ENCODE measurements around the gene ACAN.

Gene ACAN

DNA sequence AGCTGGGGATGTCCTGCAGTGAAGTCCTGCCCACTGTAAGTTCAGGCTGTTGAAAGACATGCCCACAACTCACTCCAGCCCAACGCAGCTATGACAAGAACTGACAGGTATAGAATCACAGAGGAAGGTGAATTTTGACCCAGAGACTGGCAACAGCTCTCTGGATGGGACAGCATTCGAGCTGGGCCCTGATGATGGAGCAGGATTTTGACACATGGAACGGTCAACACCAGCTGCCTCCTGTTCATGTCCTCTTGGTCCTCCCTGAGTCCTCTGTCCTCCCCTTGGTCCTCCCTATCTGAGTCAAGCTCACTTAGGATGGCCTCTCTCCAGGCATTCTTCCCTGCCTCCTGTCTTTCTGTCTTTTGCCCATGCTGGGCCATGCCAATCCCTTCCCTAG, 15.2 kb upstream of the ACAN start:
- no peak for TF ChIP-seq RARB (CRISPR knock-in tag; IDR thresholded peaks at IDR 0.05)
- no peak for TF ChIP-seq TOX (CRISPR knock-in tag; IDR thresholded peaks at IDR 0.05; ENCODE audit: borderline replicate concordance)
- TF ChIP-seq ZFP3 (CRISPR knock-in tag; IDR thresholded peaks at IDR 0.05) = no peak
- TF ChIP-seq, protein P1, sequence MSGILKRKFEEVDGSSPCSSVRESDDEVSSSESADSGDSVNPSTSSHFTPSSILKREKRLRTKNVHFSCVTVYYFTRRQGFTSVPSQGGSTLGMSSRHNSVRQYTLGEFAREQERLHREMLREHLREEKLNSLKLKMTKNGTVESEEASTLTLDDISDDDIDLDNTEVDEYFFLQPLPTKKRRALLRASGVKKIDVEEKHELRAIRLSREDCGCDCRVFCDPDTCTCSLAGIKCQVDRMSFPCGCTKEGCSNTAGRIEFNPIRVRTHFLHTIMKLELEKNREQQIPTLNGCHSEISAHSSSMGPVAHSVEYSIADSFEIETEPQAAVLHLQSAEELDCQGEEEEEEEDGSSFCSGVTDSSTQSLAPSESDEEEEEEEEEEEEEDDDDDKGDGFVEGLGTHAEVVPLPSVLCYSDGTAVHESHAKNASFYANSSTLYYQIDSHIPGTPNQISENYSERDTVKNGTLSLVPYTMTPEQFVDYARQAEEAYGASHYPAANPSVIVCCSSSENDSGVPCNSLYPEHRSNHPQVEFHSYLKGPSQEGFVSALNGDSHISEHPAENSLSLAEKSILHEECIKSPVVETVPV (CRISPR knock-in tag; IDR thresholded peaks at IDR 0.05) = no peak
- TF ChIP-seq, protein P2, sequence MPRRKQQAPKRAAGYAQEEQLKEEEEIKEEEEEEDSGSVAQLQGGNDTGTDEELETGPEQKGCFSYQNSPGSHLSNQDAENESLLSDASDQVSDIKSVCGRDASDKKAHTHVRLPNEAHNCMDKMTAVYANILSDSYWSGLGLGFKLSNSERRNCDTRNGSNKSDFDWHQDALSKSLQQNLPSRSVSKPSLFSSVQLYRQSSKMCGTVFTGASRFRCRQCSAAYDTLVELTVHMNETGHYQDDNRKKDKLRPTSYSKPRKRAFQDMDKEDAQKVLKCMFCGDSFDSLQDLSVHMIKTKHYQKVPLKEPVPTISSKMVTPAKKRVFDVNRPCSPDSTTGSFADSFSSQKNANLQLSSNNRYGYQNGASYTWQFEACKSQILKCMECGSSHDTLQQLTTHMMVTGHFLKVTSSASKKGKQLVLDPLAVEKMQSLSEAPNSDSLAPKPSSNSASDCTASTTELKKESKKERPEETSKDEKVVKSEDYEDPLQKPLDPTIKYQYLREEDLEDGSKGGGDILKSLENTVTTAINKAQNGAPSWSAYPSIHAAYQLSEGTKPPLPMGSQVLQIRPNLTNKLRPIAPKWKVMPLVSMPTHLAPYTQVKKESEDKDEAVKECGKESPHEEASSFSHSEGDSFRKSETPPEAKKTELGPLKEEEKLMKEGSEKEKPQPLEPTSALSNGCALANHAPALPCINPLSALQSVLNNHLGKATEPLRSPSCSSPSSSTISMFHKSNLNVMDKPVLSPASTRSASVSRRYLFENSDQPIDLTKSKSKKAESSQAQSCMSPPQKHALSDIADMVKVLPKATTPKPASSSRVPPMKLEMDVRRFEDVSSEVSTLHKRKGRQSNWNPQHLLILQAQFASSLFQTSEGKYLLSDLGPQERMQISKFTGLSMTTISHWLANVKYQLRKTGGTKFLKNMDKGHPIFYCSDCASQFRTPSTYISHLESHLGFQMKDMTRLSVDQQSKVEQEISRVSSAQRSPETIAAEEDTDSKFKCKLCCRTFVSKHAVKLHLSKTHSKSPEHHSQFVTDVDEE (CRISPR knock-in tag; IDR thresholded peaks at IDR 0.05) = no peak
- no peak for TF ChIP-seq OSR1 (CRISPR knock-in tag; IDR thresholded peaks at IDR 0.05)
- TF ChIP-seq, protein P3, sequence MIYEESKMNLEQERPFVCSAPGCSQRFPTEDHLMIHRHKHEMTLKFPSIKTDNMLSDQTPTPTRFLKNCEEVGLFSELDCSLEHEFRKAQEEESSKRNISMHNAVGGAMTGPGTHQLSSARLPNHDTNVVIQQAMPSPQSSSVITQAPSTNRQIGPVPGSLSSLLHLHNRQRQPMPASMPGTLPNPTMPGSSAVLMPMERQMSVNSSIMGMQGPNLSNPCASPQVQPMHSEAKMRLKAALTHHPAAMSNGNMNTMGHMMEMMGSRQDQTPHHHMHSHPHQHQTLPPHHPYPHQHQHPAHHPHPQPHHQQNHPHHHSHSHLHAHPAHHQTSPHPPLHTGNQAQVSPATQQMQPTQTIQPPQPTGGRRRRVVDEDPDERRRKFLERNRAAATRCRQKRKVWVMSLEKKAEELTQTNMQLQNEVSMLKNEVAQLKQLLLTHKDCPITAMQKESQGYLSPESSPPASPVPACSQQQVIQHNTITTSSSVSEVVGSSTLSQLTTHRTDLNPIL (CRISPR knock-in tag; IDR thresholded peaks at IDR 0.05; ENCODE audit: low read depth) = no peak
- no peak for TF ChIP-seq ZFP30 (CRISPR knock-in tag; IDR thresholded peaks at IDR 0.05)
- no peak for TF ChIP-seq ZNF565 (CRISPR knock-in tag; conservative IDR thresholded peaks at IDR 0.05; ENCODE audit: low read depth)
- no peak for TF ChIP-seq BACH2 (CRISPR knock-in tag; IDR thresholded peaks at IDR 0.05; ENCODE audit: borderline replicate concordance)
- TF ChIP-seq TCF4 (CRISPR knock-in tag; IDR thresholded peaks at IDR 0.05; ENCODE audit: borderline replicate concordance) = no peak
- TF ChIP-seq ARNTL (CRISPR knock-in tag; IDR thresholded peaks at IDR 0.05; ENCODE audit: borderline replicate concordance, low read depth) = no peak
- TF ChIP-seq ZC3H10 (CRISPR knock-in tag; IDR thresholded peaks at IDR 0.05) = no peak
- TF ChIP-seq CSDC2 (CRISPR knock-in tag; IDR thresholded peaks at IDR 0.05) = no peak
- TF ChIP-seq PPARA (CRISPR knock-in tag; IDR thresholded peaks at IDR 0.05; ENCODE audit: borderline replicate concordance) = no peak
- TF ChIP-seq ESRRG (CRISPR knock-in tag; IDR thresholded peaks at IDR 0.05) = no peak
- no peak for TF ChIP-seq ZNF70 (CRISPR knock-in tag; IDR thresholded peaks at IDR 0.05)

DNA sequence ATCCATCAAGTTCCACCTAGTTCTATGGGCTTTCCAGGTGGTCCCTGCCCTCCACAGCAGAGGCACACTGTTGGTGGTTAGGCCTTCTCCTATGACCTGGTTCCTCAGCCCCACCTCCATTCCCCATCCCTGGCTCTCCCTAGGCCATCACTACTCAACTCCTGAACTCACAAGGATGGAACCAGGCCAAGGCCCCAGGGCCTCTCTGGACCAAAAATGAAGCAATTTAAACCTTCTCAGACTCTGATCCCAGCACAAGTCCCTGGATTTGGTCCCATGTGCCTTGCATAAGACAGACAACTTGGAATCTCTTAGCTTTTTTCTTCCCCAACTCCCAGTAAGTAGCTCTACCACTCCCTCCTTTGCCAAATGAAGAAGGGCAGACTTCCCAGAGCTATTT, 14.4 kb upstream of the ACAN start:
- TF ChIP-seq GLIS3 (CRISPR knock-in tag; IDR thresholded peaks at IDR 0.05) = no peak
- no peak for TF ChIP-seq CSDC2 (CRISPR knock-in tag; IDR thresholded peaks at IDR 0.05)
- TF ChIP-seq ZFP30 (CRISPR knock-in tag; IDR thresholded peaks at IDR 0.05) = no peak
- no peak for TF ChIP-seq ISL1 (CRISPR knock-in tag; IDR thresholded peaks at IDR 0.05)
- no peak for TF ChIP-seq ARNTL (CRISPR knock-in tag; IDR thresholded peaks at IDR 0.05; ENCODE audit: borderline replicate concordance, low read depth)
- no peak for TF ChIP-seq OSR1 (CRISPR knock-in tag; IDR thresholded peaks at IDR 0.05)
- no peak for TF ChIP-seq ZNF8 (CRISPR knock-in tag; IDR thresholded peaks at IDR 0.05)
- TF ChIP-seq, protein P4, sequence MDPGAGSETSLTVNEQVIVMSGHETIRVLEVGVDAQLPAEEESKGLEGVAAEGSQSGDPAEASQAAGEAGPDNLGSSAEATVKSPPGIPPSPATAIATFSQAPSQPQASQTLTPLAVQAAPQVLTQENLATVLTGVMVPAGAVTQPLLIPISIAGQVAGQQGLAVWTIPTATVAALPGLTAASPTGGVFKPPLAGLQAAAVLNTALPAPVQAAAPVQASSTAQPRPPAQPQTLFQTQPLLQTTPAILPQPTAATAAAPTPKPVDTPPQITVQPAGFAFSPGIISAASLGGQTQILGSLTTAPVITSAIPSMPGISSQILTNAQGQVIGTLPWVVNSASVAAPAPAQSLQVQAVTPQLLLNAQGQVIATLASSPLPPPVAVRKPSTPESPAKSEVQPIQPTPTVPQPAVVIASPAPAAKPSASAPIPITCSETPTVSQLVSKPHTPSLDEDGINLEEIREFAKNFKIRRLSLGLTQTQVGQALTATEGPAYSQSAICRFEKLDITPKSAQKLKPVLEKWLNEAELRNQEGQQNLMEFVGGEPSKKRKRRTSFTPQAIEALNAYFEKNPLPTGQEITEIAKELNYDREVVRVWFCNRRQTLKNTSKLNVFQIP (CRISPR knock-in tag; IDR thresholded peaks at IDR 0.05; ENCODE audit: borderline replicate concordance, low read depth) = no peak
- no peak for TF ChIP-seq ESRRG (CRISPR knock-in tag; IDR thresholded peaks at IDR 0.05)
- TF ChIP-seq ZC3H10 (CRISPR knock-in tag; IDR thresholded peaks at IDR 0.05) = no peak
- TF ChIP-seq, protein P5, sequence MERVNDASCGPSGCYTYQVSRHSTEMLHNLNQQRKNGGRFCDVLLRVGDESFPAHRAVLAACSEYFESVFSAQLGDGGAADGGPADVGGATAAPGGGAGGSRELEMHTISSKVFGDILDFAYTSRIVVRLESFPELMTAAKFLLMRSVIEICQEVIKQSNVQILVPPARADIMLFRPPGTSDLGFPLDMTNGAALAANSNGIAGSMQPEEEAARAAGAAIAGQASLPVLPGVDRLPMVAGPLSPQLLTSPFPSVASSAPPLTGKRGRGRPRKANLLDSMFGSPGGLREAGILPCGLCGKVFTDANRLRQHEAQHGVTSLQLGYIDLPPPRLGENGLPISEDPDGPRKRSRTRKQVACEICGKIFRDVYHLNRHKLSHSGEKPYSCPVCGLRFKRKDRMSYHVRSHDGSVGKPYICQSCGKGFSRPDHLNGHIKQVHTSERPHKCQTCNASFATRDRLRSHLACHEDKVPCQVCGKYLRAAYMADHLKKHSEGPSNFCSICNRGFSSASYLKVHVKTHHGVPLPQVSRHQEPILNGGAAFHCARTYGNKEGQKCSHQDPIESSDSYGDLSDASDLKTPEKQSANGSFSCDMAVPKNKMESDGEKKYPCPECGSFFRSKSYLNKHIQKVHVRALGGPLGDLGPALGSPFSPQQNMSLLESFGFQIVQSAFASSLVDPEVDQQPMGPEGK (CRISPR knock-in tag; IDR thresholded peaks at IDR 0.05; ENCODE audit: borderline replicate concordance) = no peak
- no peak for TF ChIP-seq PPARA (CRISPR knock-in tag; IDR thresholded peaks at IDR 0.05; ENCODE audit: borderline replicate concordance)
- ATAC-seq = no peak

More for the DNA sequence above, 15.2 kb upstream of the ACAN start:
- no peak for ATAC-seq

DNA sequence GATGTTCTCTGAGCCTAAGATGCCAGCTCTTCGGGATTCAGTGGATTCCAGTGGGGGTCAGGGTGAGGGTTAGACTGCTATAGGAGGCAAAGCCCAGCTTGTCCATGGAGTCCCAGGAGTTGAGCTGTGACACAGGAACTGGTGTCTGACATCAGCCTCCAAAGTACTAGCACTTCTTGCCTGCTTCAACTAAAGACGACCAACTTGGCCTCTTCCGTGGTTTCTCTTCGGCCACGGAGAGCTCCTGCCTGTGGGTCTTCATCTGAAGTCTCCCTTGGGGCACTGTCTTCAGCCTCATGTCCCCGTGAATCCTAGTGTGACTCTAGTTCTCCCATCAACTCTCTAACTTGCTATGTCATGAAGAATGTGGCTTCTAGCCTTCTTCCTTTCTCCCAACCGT, 12.8 kb upstream of the ACAN start:
- ATAC-seq = no peak
- TF ChIP-seq ISL1 (CRISPR knock-in tag; IDR thresholded peaks at IDR 0.05) (no peak), BACH2 (CRISPR knock-in tag; IDR thresholded peaks at IDR 0.05; ENCODE audit: borderline replicate concordance) (no peak), TOX (CRISPR knock-in tag; IDR thresholded peaks at IDR 0.05; ENCODE audit: borderline replicate concordance) (no peak), SNAI2 (CRISPR knock-in tag; IDR thresholded peaks at IDR 0.05) (no peak), PPARA (CRISPR knock-in tag; IDR thresholded peaks at IDR 0.05; ENCODE audit: borderline replicate concordance) (no peak), ZFP30 (CRISPR knock-in tag; IDR thresholded peaks at IDR 0.05) (no peak), ZNF8 (CRISPR knock-in tag; IDR thresholded peaks at IDR 0.05) (no peak), ZC3H10 (CRISPR knock-in tag; IDR thresholded peaks at IDR 0.05) (no peak), ESRRG (CRISPR knock-in tag; IDR thresholded peaks at IDR 0.05) (no peak), TCF4 (CRISPR knock-in tag; IDR thresholded peaks at IDR 0.05; ENCODE audit: borderline replicate concordance) (no peak), RARB (CRISPR knock-in tag; IDR thresholded peaks at IDR 0.05) (no peak), CSDC2 (CRISPR knock-in tag; IDR thresholded peaks at IDR 0.05) (no peak), GLIS3 (CRISPR knock-in tag; IDR thresholded peaks at IDR 0.05) (no peak), ZFP3 (CRISPR knock-in tag; IDR thresholded peaks at IDR 0.05) (no peak), ZNF565 (CRISPR knock-in tag; conservative IDR thresholded peaks at IDR 0.05; ENCODE audit: low read depth) (no peak), ZNF70 (CRISPR knock-in tag; IDR thresholded peaks at IDR 0.05) (no peak)
- TF ChIP-seq, protein P5 (CRISPR knock-in tag; IDR thresholded peaks at IDR 0.05; ENCODE audit: borderline replicate concordance) = no peak
- TF ChIP-seq, protein P3 (CRISPR knock-in tag; IDR thresholded peaks at IDR 0.05; ENCODE audit: low read depth) = no peak
